HG03354 (cell line): ENCODE results near the gene CFAP20.
A peak's percentile ranks its signal among the peaks of the same experiment; 100 is the strongest.

Experiments
- ATAC-seq: cut with Tn5 transposase; IDR thresholded peaks from one replicate; pipeline ENCODE4 v1.9.1; 2021; ENCODE audit warnings: mild to moderate bottlenecking; ENCODE audit not compliant: unreplicated experiment, poor library complexity, severe bottlenecking

The CFAP20 gene

DNA sequence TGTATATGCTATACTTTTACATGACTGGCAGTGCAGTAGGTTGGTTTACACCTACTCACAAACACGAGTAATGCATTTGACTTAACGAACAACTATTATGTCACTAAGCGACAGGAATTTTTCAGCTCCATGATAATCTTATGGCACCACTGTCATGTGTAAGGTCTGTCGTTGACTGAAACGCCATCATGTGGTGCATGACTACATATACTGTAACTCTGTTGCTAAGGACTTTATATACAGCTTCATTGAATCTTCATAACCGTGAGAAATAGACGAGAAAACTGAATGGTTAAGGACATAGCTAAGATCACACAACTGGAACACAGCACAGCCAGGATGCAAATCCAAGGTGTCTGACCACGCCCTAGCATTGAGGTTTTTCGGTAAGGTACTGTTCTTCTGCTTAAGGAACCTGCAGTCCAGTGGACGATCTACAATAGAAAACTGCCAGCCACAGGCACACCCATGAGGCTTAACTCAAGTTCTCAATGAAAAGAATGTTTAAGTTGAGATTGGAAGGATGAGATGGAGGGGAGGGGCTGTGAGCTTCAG is 3.3 kb downstream of the CFAP20 start:
- no peak for ATAC-seq

DNA sequence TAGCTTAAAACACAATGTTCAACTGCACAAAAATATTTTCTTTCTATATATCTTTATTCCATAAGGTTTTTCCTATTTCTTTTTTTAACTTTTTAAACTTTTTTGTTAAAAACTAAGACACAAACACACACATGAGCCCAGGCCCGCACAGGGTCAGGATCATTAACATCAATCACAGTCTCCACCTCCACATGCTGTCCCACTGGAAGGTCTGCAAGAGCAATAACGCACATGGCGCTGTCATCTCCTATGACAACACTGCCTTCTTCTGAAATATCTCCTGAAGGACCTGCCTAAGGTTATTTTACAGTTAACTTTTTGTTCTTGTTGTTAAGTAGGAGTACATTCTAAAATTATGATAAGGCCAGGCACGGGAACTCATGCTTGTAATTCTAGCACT is 4.1 kb downstream of the CFAP20 start:
- ATAC-seq: no peak

DNA sequence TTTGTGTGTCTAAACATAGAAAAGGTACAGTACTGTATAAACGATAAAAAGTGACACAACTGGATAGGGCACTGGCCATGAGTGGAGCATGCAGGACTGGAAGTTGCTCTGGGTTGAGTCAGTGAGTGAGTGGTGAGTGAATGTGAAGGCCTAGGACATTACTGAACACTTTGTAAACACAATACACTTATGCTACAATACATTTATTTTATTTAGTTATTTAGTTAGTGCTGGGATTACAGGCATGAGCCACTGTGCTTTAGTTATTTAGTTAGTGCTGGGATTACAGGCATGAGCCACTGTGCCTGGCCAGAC is 4.6 kb downstream of the CFAP20 start:
- ATAC-seq: no peak

DNA sequence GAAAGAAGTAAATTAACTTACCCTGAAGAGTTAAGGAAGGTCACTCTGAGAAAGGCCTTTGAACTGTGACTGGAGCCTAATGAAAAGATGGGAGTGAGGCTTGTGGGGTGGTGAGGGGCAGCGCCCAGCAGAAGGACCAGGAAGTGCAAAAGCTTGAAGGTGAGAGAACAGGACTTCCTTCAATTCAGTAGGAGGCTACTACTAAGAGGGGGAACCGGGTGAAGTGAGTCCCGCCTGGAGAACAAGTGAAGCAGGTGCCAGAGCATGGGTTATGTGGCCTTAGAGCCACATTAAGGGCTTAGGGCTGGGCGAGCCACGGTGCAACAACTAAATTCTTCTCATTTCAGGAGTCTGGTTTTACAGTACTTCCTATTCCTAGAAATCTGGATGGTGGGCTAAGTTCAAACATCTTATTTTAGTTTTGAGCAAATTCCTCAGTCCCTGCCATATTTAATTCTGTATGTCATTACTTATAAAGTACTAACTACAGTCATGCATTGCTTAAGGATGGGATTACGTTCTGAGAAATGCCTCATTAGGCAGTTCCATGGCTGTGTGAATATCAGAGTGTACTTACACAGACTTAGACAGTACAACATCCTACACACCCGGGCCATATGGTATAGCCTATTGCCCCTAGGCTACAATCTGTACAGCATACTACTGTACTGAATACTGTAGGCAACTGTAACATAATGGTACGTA is 5.1 kb downstream of the CFAP20 start:
- no peak for ATAC-seq

DNA sequence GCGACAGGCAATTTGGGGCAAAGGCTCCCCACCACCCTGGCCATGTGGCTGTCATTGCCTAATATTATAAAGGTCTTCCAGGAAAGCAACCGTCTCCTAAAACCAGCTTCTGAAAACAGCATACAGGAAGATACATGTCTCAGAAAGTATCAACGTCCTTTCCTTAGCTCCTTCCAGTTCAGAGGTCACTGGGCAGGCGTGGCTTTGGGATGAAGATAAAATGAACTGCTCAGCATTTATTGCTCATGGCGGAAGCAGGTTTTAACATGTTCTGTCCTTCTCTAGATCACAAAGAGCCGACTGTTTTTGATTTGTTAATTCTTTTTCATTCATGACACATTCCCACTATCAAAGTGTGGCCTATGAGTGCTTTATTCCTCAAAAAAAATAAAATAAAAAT is 8.0 kb downstream of the CFAP20 start:
- ATAC-seq: no peak

DNA sequence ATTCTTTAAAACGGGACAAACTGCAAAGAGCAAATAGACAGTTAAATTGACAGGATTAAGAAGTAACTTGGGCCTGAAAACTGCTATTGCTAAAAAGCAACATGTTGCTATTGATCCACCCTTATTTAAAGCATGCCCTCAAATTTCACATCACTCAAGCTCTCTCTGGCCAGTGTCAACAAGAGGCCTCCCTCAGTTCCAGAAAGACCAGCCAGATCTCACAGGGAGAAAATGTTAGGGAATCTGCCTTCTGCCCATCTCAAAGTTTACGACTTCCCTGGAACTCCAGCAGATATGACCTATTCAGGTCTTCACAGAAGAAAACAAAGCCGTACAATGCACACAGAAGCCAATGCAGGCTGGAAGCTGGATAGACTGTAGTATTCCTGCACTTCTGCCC is 8.9 kb downstream of the CFAP20 start:
- no peak for ATAC-seq

DNA sequence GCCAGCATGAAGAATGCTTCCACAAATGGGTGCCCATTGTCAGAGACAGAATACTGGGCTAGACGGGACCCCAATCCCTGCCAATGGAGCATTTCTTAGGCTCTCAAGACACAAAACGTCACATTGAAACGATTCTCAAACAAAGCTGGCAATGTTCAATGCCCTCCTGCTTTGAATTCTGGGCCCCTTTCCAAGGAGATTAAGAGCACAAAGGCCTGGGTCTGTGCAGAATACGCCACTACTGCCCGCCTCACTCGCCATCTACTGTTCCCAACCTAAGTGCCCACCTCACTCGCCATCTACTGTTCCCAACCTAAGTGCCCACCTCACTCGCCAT is 9.7 kb downstream of the CFAP20 start:
- no peak for ATAC-seq

DNA sequence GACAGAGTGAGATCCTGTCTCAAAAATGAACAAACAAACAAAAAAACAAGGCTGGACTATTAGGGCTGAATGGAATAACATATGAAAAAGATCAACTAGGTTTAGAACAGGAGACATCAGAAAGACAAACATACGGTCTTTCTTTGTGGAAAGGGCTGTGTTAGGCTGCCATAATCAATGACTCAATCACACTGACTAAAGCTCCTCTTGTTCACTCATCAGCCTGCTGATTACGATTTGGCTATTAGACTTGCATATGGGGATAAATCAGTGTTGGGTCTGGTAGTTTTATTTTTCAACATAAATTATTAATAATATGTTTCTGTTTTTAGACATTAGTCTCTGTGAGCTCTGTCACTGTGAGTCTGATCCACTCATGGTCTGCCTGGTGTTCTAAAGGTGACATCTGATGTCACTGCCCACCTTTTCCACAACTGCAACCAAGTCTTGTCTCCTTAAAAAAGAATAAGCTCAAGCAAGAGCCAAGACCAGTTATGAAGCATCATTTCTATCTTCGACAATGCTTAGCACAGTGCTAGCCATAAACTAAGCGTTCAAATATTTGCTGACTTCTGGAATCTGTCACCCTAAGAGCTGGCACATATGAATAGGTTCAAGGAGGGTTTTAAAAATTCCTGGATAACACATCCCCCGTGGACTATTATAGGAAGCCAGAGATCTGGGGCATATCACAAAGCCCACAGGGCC is 10.2 kb downstream of the CFAP20 start:
- no peak for ATAC-seq

DNA sequence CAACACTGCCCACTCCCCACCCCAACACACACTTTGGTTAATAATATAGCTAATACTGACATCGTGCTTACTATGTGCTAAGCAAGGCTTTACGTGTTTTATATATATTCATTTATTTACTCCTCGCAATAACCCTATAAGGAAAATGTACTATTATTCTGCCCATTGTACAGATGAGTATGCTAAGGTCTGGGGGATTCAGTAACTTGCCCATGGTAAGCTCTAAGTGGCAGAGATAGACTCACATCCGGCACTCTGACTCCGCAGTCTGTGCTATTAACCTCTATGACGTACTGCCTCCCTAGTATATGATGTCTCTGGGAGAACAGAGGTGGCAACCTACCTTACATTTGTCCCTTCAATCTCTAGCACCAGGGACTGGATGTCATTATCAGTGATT is 12.7 kb downstream of the CFAP20 start:
- no peak for ATAC-seq

DNA sequence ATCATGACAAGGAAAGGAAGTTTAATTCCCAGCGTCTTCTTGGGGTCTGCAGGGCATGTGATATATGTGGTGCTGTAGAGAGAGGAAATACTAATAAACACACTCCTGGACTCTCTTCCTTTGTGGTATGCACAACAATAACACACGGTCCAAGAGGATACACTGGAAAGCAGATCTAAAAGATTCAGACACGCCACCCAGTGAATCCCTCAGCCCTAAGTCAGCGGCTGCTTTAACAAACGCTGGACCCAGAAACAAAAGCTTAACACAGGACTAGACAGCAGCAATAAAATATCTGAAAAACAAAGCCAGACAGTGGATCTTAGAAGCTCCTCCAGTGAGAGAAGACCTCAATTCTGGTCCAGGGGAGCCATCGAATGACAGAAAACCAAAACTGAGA is 13.1 kb downstream of the CFAP20 start:
- no peak for ATAC-seq

DNA sequence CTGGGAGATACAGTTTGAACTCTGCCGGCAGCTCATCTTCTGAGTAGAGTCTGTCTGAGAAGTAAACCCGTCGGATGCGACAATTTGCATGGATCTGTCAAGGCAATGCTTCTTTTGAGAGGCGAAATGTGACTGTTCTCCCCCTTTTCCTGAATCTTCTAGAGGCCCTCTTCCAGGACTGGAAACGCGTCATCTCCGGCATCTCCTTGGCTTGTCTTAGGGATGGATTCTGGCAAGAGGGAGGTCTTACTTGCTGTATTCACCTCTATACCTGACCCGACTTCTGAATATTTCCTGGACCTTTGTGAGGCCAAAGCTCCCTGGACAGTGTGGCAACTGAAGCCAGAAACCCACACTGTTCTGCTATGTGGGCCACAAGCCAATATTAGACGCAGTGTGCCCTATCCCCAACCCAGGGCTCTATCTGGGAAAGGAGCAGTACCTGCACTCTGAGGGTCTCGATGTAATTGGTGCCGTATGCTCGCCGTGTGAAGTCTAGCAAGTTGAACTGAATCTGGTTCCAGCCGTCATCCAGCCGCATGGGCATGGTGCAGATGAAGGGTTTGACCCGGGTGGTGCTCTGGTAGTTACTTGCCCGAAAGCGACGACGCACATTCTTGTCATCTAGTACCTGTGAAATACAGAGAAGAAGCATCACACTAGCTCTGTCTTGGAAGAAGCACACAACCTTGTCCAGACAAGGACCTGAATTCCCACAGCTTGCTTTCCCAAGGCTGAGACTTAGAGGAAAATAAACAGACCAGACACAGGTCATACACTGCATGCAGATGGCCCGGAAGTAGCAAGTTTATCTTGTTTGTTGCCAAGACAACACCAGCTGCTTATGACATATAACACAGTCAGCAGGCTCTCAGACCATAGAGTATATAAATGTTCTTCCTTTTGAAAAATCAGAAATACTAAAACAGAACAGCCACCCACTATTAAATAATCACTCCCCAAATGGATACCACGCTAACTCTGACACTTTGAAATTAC is 14.1 kb downstream of the CFAP20 start:
- no peak for ATAC-seq

DNA sequence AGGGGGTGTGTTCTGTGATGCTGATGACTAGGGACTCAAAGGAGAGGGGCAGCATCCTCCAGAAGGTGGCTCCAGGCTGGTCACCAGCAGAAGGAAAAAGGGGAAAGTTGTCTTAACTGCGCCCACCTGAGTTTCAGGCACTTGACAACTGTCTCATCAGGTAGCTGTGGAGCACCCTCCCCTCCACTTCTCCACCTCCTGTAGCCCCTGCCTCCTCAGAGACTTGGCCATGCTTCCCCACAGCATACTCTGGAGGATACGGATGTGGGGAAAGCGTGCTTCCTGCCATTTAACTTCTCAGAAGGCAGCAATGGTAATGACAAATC is 17.9 kb downstream of the CFAP20 start:
- ATAC-seq: no peak

DNA sequence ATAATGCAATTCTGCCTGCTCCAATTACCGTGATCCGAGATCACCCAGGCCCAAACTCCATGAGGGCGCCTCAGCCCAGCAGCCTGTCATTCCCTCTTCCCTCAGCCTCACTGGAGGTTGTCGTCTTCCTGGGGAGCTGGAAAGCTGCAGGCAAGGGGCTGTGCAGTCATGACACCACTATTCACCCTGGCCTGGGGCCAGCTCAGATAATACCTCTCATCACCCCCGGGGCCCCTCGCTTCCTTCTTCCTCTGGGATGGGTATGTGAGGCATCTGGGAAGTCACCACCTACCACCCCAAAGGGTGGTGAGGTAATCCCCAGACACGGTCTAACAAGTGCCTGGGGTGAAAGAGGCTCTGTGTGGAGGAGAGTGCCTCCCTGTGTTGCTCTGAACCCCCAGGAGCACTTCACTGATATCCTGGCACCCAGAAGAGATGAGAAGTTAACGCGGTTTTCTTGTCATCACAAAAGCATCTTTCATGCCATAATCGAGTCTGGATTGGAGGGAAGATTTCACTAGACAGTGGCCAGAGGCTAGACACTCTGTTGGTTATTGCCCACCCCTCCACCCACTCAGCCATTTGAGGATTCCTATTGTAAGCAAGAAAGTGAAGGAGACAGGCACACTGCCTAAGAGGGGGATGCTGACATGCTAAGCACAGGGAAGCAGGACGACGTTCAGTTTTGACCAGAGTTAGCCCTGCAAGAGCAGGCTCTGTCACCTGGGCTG is 18.4 kb downstream of the CFAP20 start:
- ATAC-seq: no peak

DNA sequence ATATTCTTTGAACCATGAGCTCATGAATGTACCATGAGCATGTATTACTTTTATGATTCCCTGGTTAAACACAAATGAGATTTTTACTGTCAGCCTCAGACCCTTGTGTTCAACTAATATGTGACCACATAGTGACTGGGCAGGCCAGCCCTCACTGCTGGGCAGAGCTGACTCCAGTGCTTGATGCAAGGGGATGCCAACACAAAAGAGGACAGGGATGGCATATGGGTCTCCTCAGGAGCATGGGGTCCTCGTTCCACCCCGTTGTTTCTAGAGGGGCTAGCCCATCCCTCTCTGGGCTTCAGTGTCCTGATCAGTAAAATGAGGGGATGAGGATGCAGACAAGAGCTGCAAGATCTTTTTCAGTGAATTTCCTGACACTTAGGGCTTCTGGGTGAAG is 19.3 kb downstream of the CFAP20 start:
- ATAC-seq: no peak

DNA sequence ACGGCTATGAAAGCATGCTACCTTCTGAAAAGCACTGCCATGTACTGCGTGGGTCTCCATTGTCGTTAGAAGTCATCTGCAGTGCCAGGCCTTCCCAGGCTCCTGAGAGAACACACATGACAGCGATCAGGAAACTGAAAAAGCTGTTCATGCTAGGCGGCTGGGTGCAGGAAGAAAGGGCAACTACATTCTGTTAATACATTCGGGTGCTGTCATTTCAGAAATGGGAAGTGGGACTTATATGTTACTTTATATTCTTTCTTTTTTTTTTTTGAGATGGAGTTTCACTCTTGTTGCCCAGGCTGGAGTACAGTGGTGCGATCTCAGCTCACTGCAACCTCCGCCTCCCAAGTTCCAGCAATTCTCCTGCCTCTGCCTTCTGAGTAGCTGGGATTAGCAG is 19.9 kb downstream of the CFAP20 start:
- peak; percentile 47 for ATAC-seq

DNA sequence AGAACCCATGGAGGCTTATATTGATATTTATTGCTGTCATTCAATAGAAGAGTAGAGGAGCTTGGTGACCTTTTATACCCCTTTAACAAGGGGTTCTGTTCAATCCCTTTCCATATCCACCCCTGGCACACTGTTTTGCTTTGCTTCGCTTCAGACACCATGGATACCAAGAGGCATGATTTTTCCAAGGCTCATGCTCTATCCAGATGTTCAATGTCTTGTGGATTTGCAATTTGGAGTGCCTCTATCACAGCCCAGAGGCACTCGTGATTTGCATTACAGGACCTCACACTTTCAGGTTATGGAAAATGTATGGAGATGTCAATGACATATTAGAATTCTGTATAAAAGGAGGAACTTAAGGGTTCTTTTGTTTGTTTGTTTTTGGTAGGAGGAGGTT is 21.5 kb downstream of the CFAP20 start:
- ATAC-seq: no peak

DNA sequence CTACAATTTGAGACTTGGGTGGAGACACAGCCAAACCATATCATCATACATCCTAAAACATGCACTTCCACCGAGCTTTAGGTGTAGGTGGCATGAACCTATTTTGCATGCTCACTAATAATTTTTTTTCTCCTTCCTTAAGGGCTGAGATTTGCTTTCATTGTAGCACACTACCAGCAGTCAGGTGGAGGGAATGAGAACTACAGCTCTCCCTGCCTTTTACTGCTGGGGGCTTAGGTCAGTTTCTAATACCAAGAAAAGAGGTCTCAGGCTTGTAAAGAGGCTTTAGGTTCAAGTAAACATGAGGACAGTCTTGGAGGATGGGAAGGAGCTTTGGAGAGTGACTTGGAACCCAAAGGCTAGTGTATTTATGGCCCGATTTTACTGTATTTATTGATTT is 22.0 kb downstream of the CFAP20 start:
- no peak for ATAC-seq

DNA sequence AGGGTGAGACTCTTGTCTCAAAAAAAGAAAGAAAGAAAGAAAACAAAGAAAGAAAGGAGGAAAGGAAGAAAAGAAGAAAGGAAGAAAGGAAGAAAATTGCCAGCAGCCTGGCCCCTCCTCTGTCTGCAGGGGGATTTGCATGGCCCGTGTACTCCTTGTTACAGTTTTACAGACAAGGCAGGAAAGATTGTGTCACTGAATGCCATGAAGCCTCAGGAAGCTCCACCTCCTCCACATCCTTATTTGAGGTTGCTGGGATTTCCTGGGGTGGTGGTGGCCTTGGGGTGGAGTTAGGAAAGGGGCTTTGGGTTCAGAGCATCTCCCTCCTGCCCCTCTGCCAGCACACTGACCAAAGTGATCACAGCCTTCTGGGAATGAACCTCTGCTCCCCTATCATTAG is 23.6 kb downstream of the CFAP20 start:
- no peak for ATAC-seq

DNA sequence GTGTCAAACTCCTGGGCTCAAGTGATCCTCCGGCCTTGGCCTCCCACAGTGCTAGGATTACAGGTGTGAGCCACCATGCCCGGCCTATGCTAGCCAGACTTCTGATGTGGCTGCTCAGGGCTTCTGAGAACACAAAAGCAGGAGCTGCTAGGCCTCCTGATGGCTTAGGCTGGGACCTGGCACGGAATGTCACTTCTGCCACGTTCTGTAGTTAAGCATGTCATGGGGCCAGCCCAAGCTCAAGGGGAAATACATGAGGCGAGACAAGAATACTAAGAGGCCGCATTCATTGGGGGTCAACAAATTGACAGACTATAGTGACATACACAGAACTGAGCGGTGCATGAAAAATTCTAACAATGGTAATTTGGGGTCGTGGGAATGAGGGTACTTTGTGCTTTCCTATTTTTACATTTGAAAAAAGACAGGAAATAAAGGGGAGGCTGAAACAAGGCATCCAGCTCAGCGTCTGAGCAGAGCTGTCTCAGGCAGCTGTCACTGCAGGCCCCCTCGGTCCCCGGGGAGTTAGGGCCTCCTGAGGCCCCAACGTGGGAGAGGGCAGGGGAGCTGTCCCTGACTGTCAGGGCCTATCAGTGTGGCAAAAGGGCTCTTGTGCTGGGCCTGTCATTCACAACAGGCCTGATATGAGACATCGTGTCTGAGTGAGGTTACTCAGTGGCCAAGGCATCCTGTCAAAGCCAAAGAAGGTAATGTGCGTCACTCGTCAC is 26.4 kb downstream of the CFAP20 start:
- peak; percentile 91 for ATAC-seq

DNA sequence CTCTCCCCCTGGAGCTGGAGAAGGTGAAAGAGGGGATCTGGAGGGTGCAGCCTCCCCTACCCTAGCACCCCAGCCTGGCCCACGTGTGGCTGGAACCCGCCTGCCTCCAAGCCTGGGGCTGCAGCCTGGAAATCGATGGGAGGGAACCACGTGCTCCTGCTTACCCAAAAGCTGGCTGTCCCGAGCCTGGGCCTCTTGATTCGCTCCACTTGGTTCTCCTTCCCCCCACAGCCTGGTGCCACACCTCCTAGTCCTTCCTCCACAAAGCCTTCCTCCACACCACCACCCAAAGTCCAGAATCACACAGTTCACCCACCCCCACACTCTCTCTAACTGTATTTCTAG is 29.3 kb downstream of the CFAP20 start:
- no peak for ATAC-seq
